HCT116 (cell line): ENCODE measurements around the gene SHTN1. TPM values are rescaled to one million over a fixed set of nuclear protein-coding genes. Genes with fewer than 3 reads are reported as not detected.

ENCODE experiments used
- ATAC-seq: fragments of 200-7000 bp; cut with Tn5 transposase; 2 replicates; pipeline ENCODE4 v1.9.1; 2020; ENCODE audit warnings: mild to moderate bottlenecking, moderate library complexity
- BruUV-seq: library from RNA; stranded (reverse); fragments of 400-500 nt; replicated peaks from 2 replicates; lab custom pipeline; 2021; lab: Mats Ljungman, UMichigan
- CTCF ChIA-PET: fragments of 300-600 bp; sonication (Branson Sonifier 250); formaldehyde crosslinking; loops from one replicate; lab custom pipeline; 2021; ENCODE audit warnings: antibody characterized with exemption; lab: Charles Lee
- POLR2A ChIA-PET: fragments of 300-600, 350-600 bp; sonication (Branson Sonifier 250); formaldehyde crosslinking; loops from one replicate; lab custom pipeline; 2021; ENCODE audit warnings: antibody characterized with exemption; lab: Charles Lee
- RAD21 ChIA-PET, 2 experiments: fragments of 300-600 bp; sonication (Branson Sonifier 250); formaldehyde crosslinking; loops; one replicate each; lab custom pipeline; 2023; ENCODE audit warnings: low total read pairs in 2 of 2; ENCODE audit not compliant: uncharacterized antibody in 2 of 2, unreplicated experiment in 2 of 2, low non-redundant PET in 1 of 2; lab: Charles Lee
- DNase-seq: peaks from one replicate; pipeline ENCODE4 v3.0.0-alpha.2; 2010; ENCODE audit warnings: low read depth, low spot score
- H2AFZ ChIP-seq: fragments of 200-600 bp; shearing (Covaris generic), sonication (generic); 2 replicates; pipeline ENCODE4 v1.6.1; 2017; ENCODE audit warnings: low read depth, mixed run types, mixed read lengths, antibody characterized with exemption, low read length; ENCODE audit not compliant: poor library complexity, severe bottlenecking
- H3K27ac ChIP-seq: 2 replicates; pipeline ENCODE4 v1.5.1; 2012; ENCODE audit warnings: low read depth, low read length
- H3K27me3 ChIP-seq: fragments of 200-600 bp; sonication (generic); 2 replicates; pipeline ENCODE4 v1.6.1; 2016; ENCODE audit warnings: mixed run types, low read length, mixed read lengths; ENCODE audit not compliant: insufficient read depth
- H3K36me3 ChIP-seq, 2 experiments: fragments of 200-500 bp in 1 of 2; fragments of 200-600 bp in 1 of 2; sonication (Bioruptor generic) in 1 of 2; sonication (generic) in 1 of 2; 2 replicates each; pipeline versions ENCODE4 v1.5.1 to v1.6.1; 2014 to 2016; ENCODE audit warnings: low read length in 2 of 2, inconsistent platforms in 1 of 2, mixed read lengths in 1 of 2, mixed run types in 1 of 2; ENCODE audit not compliant: insufficient read depth in 2 of 2, control insufficient read depth in 1 of 2
- H3K4me1 ChIP-seq, 2 experiments: fragments of 200-600 bp in 1 of 2; sonication (generic) in 1 of 2; 2 replicates each; pipeline versions ENCODE4 v1.5.1 to v1.6.1; 2012 to 2017; ENCODE audit warnings: low read length in 2 of 2, inconsistent platforms in 1 of 2, mild to moderate bottlenecking in 1 of 2, mixed read lengths in 1 of 2, mixed run types in 1 of 2, moderate library complexity in 1 of 2; ENCODE audit not compliant: insufficient read depth in 2 of 2, control insufficient read depth in 1 of 2
- H3K4me2 ChIP-seq: fragments of 200-600 bp; sonication (generic); 2 replicates; pipeline ENCODE4 v1.6.1; 2017; ENCODE audit warnings: mixed run types, low read length, mixed read lengths
- H3K4me3 ChIP-seq, 2 experiments: fragments of 200-600 bp in 1 of 2; sonication (generic) in 1 of 2; replicated peaks in 1 of 2; 2 replicates each; pipeline ENCODE4 v1.5.1; 2011 to 2016; ENCODE audit warnings: low read length in 2 of 2, control low read depth in 1 of 2, low read depth in 1 of 2, mild to moderate bottlenecking in 1 of 2, mixed read lengths in 1 of 2, mixed run types in 1 of 2
- H3K79me2 ChIP-seq: fragments of 200-600 bp; sonication (generic); 2 replicates; pipeline ENCODE4 v1.6.1; 2017; ENCODE audit warnings: mild to moderate bottlenecking, mixed run types, low read length, moderate library complexity, mixed read lengths; ENCODE audit not compliant: insufficient read depth
- H3K9ac ChIP-seq: fragments of 200-600 bp; sonication (generic); 2 replicates; pipeline ENCODE4 v1.6.1; 2016; ENCODE audit warnings: low read length, mixed read lengths
- H3K9me2 ChIP-seq: fragments of 200-600 bp; sonication (generic), shearing (Covaris generic); 2 replicates; pipeline ENCODE4 v1.6.1; 2017; ENCODE audit warnings: mixed run types, mild to moderate bottlenecking, moderate library complexity; ENCODE audit not compliant: insufficient read depth
- H3K9me3 ChIP-seq, 2 experiments: fragments of 200-500 bp in 1 of 2; fragments of 200-600 bp in 1 of 2; sonication (Bioruptor generic) in 1 of 2; sonication (generic) in 1 of 2; 2 replicates each; pipeline ENCODE4 v1.6.1; 2014 to 2017; ENCODE audit warnings: low read length in 2 of 2, mixed read lengths in 2 of 2, inconsistent platforms in 1 of 2, low read depth in 1 of 2, mild to moderate bottlenecking in 1 of 2, mixed run types in 1 of 2, moderate library complexity in 1 of 2; ENCODE audit not compliant: control insufficient read depth in 1 of 2, insufficient read depth in 1 of 2
- H4K20me1 ChIP-seq: fragments of 200-600 bp; sonication (generic), shearing (Covaris generic); 2 replicates; pipeline ENCODE4 v1.6.1; 2017; ENCODE audit warnings: mixed run types, mild to moderate bottlenecking, moderate library complexity; ENCODE audit not compliant: insufficient read depth
- CBX3 ChIP-seq: IDR thresholded peaks from 2 replicates; pipeline ENCODE4 v1.6.1; 2012; ENCODE audit warnings: low read depth
- CEBPB ChIP-seq: IDR thresholded peaks from 2 replicates; pipeline ENCODE4 v1.6.1; 2012; ENCODE audit warnings: low read depth
- ELF1 ChIP-seq: IDR thresholded peaks from 2 replicates; pipeline ENCODE4 v1.6.1; 2012; ENCODE audit warnings: low read depth, borderline replicate concordance
- POLR2AphosphoS5 ChIP-seq: IDR thresholded peaks from 2 replicates; pipeline ENCODE4 v1.6.1; 2011; ENCODE audit warnings: mild to moderate bottlenecking, low read depth, low read length, moderate library complexity
- SIN3A ChIP-seq: IDR thresholded peaks from 2 replicates; pipeline ENCODE4 v1.6.1; 2012; ENCODE audit warnings: low read depth
- SP1 ChIP-seq: IDR thresholded peaks from 2 replicates; pipeline ENCODE4 v1.6.1; 2012; ENCODE audit warnings: low read depth
- TCF7L2 ChIP-seq: IDR thresholded peaks from 2 replicates; pipeline ENCODE4 v1.7.0; 2011; ENCODE audit warnings: borderline replicate concordance, inconsistent platforms; ENCODE audit not compliant: insufficient read depth, insufficient read length; ENCODE audit errors: extremely low read depth
- ZNF274 ChIP-seq: fragments of 200-500 bp; sonication (Bioruptor generic); IDR thresholded peaks from 2 replicates; pipeline ENCODE4 v1.6.1; 2014; ENCODE audit warnings: mild to moderate bottlenecking, low read depth, low read length, inconsistent platforms
- intact Hi-C: fragments of 100-400 bp; cut with micrococcal nuclease; formaldehyde crosslinking; loops from 2 replicates; pipeline ENCODE4 v1.10.0; 2022
- total RNA-seq: library from RNA; stranded (reverse); gene quantifications from one replicate; pipeline ENCODE4 v1.2.1, GENCODE V29; 2021; ENCODE audit not compliant: unreplicated experiment
- TF ChIP-seq, protein P1 (sequence below): IDR thresholded peaks from 2 replicates; pipeline ENCODE4 v1.6.1; 2012
- TF ChIP-seq, protein P2 (sequence below), 3 experiments: fragments of 200-600 bp in 1 of 3; sonication (generic) in 1 of 3; IDR thresholded peaks in 2 of 3; conservative IDR thresholded peaks in 1 of 3; 2 replicates each; pipeline ENCODE4 v1.5.1; 2012 to 2017; ENCODE audit warnings: low read depth in 2 of 3, low read length in 2 of 3, antibody characterized with exemption in 1 of 3, borderline replicate concordance in 1 of 3, control low read depth in 1 of 3, mild to moderate bottlenecking in 1 of 3, mixed read lengths in 1 of 3, mixed run types in 1 of 3, moderate library complexity in 1 of 3; ENCODE audit not compliant: insufficient read depth in 1 of 3

The SHTN1 gene
- total RNA-seq, 1 experiment from 2014 or later, result 64.0 TPM

DNA sequence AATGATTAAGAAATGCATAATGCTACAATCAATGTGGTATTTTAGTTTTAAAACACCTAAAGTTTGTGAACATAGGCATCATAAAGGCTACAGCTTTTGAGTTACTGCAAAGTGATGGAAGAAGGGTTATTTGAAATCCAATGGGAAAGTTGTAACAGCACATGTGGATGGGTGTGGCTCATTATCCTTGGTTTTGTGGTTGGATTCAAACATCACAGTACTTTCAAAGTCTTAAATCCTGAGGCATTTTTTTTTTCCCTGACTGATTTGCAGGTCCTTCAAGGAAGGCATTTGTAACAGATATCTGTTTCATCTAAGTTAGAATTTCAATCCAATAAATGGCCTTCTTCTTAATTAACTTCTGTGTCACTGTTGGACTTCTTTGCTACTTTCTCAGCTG is 9.8 kb upstream of the SHTN1 start:
- no peaks in the 10 kb centered on the region for H4K20me1 ChIP-seq
- ChIA-PET CTCF (no interaction called here), RAD21 (no interaction called here), POLR2A (no interaction called here)
- no peak overlapping the region for H3K9ac ChIP-seq
- no peaks in the 10 kb centered on the region for H3K9me3 ChIP-seq
- H3K36me3 ChIP-seq, result no peaks in the 10 kb centered on the region
- no peak overlapping the region for H3K27ac ChIP-seq
- TF ChIP-seq, protein P1, sequence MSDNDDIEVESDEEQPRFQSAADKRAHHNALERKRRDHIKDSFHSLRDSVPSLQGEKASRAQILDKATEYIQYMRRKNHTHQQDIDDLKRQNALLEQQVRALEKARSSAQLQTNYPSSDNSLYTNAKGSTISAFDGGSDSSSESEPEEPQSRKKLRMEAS, result no peak
- TF ChIP-seq ZNF274, result no peak
- no peak for TF ChIP-seq TCF7L2
- no peak for TF ChIP-seq SP1
- TF ChIP-seq ELF1, result no peak
- TF ChIP-seq, protein P2, sequence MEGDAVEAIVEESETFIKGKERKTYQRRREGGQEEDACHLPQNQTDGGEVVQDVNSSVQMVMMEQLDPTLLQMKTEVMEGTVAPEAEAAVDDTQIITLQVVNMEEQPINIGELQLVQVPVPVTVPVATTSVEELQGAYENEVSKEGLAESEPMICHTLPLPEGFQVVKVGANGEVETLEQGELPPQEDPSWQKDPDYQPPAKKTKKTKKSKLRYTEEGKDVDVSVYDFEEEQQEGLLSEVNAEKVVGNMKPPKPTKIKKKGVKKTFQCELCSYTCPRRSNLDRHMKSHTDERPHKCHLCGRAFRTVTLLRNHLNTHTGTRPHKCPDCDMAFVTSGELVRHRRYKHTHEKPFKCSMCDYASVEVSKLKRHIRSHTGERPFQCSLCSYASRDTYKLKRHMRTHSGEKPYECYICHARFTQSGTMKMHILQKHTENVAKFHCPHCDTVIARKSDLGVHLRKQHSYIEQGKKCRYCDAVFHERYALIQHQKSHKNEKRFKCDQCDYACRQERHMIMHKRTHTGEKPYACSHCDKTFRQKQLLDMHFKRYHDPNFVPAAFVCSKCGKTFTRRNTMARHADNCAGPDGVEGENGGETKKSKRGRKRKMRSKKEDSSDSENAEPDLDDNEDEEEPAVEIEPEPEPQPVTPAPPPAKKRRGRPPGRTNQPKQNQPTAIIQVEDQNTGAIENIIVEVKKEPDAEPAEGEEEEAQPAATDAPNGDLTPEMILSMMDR (IDR thresholded peaks at IDR 0.05 in 2 of 3, conservative IDR thresholded peaks at IDR 0.05 in 1 of 3; ENCODE audit: borderline replicate concordance in 1 of 3, insufficient read depth in 1 of 3, low read depth in 2 of 3, low read length in 2 of 3), result no peak
- TF ChIP-seq CBX3, result no peak
- TF ChIP-seq CEBPB, result no peak
- no peak for TF ChIP-seq SIN3A
- no peak for TF ChIP-seq POLR2AphosphoS5
- H2AFZ ChIP-seq, result no peak overlapping the region
- no peaks in the 10 kb centered on the region for H3K27me3 ChIP-seq
- no peak overlapping the region for H3K4me2 ChIP-seq
- BruUV-seq, result no TSS peak
- H3K79me2 ChIP-seq, result no peaks in the 10 kb centered on the region
- DNase-seq (no peak), ATAC-seq (no peak)
- intact Hi-C loops, result no loop called here
- H3K4me3 ChIP-seq, result no peak overlapping the region
- no peaks in the 10 kb centered on the region for H3K9me2 ChIP-seq
- H3K4me1 ChIP-seq, result peaks cover 0 to 4% of the 10 kb centered on the region in 2 experiments; a peak in 1 of 4 replicates
